ENCODE data around the gene C12orf57. TPM values are rescaled to one million over a fixed set of nuclear protein-coding genes. Genes with fewer than 3 reads are reported as not detected.

C12orf57 gene
- total and polyA plus RNA-seq, 10 of the 15 experiments (the other 5 are each of a cell fraction or from before 2014, with no cell fraction given) = 64.5 to 377 (median 211) TPM

DNA sequence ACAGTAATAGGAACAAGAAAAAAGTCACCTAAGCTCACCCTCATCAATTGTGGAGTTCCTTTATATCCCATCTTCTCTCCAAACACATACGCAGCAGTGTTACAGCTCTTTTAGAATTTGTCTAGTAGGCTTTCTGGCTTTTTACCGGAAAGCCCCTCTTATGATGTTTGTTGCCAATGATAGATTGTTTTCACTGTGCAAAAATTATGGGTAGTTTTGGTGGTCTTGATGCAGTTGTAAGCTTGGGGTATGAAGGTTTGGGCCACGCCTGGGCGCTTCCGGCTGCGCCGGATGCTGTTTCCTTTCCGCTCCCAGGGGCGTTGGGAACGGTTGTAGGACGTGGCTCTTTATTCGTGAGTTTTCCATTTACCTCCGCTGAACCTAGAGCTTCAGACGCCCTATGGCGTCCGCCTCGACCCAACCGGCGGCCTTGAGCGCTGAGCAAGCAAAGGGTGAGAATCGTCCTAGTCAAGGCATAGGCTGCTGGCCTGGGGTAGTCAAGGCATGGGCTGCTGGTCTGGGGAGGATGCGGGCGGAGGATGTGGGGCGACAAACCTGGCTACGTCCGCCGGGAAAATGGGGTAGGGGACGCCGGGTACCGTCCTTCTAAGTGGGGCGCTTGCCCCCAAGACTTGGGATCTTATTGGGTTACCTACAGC, at the start of gene C12orf57, which contains the start of gene RNU7-1 (continued):
- TF ChIP-seq, protein P1, sequence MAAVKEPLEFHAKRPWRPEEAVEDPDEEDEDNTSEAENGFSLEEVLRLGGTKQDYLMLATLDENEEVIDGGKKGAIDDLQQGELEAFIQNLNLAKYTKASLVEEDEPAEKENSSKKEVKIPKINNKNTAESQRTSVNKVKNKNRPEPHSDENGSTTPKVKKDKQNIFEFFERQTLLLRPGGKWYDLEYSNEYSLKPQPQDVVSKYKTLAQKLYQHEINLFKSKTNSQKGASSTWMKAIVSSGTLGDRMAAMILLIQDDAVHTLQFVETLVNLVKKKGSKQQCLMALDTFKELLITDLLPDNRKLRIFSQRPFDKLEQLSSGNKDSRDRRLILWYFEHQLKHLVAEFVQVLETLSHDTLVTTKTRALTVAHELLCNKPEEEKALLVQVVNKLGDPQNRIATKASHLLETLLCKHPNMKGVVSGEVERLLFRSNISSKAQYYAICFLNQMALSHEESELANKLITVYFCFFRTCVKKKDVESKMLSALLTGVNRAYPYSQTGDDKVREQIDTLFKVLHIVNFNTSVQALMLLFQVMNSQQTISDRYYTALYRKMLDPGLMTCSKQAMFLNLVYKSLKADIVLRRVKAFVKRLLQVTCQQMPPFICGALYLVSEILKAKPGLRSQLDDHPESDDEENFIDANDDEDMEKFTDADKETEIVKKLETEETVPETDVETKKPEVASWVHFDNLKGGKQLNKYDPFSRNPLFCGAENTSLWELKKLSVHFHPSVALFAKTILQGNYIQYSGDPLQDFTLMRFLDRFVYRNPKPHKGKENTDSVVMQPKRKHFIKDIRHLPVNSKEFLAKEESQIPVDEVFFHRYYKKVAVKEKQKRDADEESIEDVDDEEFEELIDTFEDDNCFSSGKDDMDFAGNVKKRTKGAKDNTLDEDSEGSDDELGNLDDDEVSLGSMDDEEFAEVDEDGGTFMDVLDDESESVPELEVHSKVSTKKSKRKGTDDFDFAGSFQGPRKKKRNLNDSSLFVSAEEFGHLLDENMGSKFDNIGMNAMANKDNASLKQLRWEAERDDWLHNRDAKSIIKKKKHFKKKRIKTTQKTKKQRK (IDR thresholded peaks at IDR 0.05; ENCODE audit: low read depth, low read length) = no peak; the same call in 1 of the 2 replicates
- TF ChIP-seq SREBF2 (IDR thresholded peaks at IDR 0.05; ENCODE audit: low read length) (no peak), HDGF (IDR thresholded peaks at IDR 0.05) (no peak), ZNF687 (IDR thresholded peaks at IDR 0.05) (peak; percentile 100), IRF4 (IDR thresholded peaks at IDR 0.05; ENCODE audit: low read depth, low read length) (peak; percentile 62), SPI1 (IDR thresholded peaks at IDR 0.05; ENCODE audit: borderline replicate concordance, insufficient read depth, low read depth, low read length) (no peak), NFIC (IDR thresholded peaks at IDR 0.05; ENCODE audit: low read depth, low read length) (no peak)
- TF ChIP-seq, protein P2, sequence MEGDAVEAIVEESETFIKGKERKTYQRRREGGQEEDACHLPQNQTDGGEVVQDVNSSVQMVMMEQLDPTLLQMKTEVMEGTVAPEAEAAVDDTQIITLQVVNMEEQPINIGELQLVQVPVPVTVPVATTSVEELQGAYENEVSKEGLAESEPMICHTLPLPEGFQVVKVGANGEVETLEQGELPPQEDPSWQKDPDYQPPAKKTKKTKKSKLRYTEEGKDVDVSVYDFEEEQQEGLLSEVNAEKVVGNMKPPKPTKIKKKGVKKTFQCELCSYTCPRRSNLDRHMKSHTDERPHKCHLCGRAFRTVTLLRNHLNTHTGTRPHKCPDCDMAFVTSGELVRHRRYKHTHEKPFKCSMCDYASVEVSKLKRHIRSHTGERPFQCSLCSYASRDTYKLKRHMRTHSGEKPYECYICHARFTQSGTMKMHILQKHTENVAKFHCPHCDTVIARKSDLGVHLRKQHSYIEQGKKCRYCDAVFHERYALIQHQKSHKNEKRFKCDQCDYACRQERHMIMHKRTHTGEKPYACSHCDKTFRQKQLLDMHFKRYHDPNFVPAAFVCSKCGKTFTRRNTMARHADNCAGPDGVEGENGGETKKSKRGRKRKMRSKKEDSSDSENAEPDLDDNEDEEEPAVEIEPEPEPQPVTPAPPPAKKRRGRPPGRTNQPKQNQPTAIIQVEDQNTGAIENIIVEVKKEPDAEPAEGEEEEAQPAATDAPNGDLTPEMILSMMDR (IDR thresholded peaks at IDR 0.05 in 2 of 3, conservative IDR thresholded peaks at IDR 0.05 in 1 of 3; ENCODE audit: control insufficient read depth in 2 of 3, extremely low read depth in 1 of 3, insufficient read depth in 1 of 3, low read depth in 3 of 3, low read length in 3 of 3) = no peak

Data from GM12878 (cell line).